Measurements from ENCODE around the gene CYFIP1.

GRCh38 chr15:22942877-22943276 is 37.3 kb downstream of the CYFIP1 start:
- TF ChIP-seq CTCF (tag by site-specific recombination; IDR thresholded peaks at IDR 0.05) (no peak), ZBTB44 (tag by site-specific recombination; IDR thresholded peaks at IDR 0.05) (no peak), ZNF664 (tag by site-specific recombination; IDR thresholded peaks at IDR 0.05) (no peak), YY1 (tag by site-specific recombination; IDR thresholded peaks at IDR 0.05) (no peak), ZBTB10 (tag by site-specific recombination; IDR thresholded peaks at IDR 0.05) (no peak), ZNF514 (tag by site-specific recombination; IDR thresholded peaks at IDR 0.05) (no peak), SP3 (tag by site-specific recombination; IDR thresholded peaks at IDR 0.05) (no peak), ZNF175 (tag by site-specific recombination; IDR thresholded peaks at IDR 0.05) (no peak)

All from HEK293 (cell line).